Tibial nerve (tissue), 4 donors: ENCODE data around the gene TK2. TPM values are rescaled to one million over a fixed set of nuclear protein-coding genes. Genes with fewer than 3 reads are reported as not detected.
"Not testable (repeated sequence)": the region's sequence is repeated elsewhere in the genome, so short reads cannot be mapped to it uniquely, and the experiment has no call there.

ENCODE experiments used
- DNase-seq, 2 donors: peaks; one replicate each; pipeline ENCODE4 v3.0.0-alpha.2; 2019; ENCODE audit warnings: low spot score in 2 of 2
- H3K27ac ChIP-seq, 4 donors: fragments of 200-600 bp; sonication (generic) in 3 of 4; one replicate each; pipeline ENCODE4 v1.5.1; 2017 to 2019; ENCODE audit warnings: mild to moderate bottlenecking in 1 of 4
- H3K27me3 ChIP-seq, 2 donors: fragments of 200-600 bp; sonication (generic) in 1 of 2; one replicate each; pipeline versions ENCODE4 v1.5.1 to v1.6.0; 2017 to 2019
- H3K36me3 ChIP-seq, 3 donors: fragments of 200-600 bp; sonication (generic); one replicate each; pipeline ENCODE4 v1.5.1; 2018 to 2019
- H3K4me1 ChIP-seq, 4 donors: fragments of 200-600 bp; sonication (generic) in 3 of 4; one replicate each; pipeline ENCODE4 v1.5.1; 2017 to 2019
- H3K4me3 ChIP-seq, 4 donors: fragments of 200-600 bp; sonication (generic) in 3 of 4; one replicate each; pipeline ENCODE4 v1.5.1; 2017 to 2019; ENCODE audit warnings: mild to moderate bottlenecking in 1 of 4, moderate library complexity in 1 of 4
- H3K9me3 ChIP-seq, 4 donors: fragments of 200-600 bp; sonication (generic) in 3 of 4; one replicate each; pipeline ENCODE4 v1.5.1; 2017 to 2019
- EP300 ChIP-seq, 2 donors: sonication (generic); formaldehyde crosslinking; IDR thresholded peaks; one replicate each; pipeline ENCODE4 v1.6.1; 2017; ENCODE audit warnings: antibody characterized with exemption in 2 of 2, mild to moderate bottlenecking in 1 of 2
- POLR2A ChIP-seq, 2 donors: fragments of 450-650 bp; IDR thresholded peaks; one replicate each; pipeline ENCODE4 v1.6.1; 2017; ENCODE audit warnings: antibody characterized with exemption in 2 of 2, mild to moderate bottlenecking in 2 of 2, moderate library complexity in 2 of 2
- WGBS, 2 donors: methylation state at CpG; one replicate each; pipeline ENCODE4 v1.1.5; 2018; 5-methylcytosine and 5-hydroxymethylcytosine counted together
- total RNA-seq, 4 donors: library from RNA; depleted of rRNA; stranded (reverse); fragments of >200 nt; gene quantifications; one replicate each; pipeline ENCODE4 v1.1.0, GENCODE V29; 2016
- TF ChIP-seq, protein P1 (sequence below), 5 experiments: fragments of 200-600 bp in 3 of 5; fragments of 450-650 bp in 2 of 5; sonication (generic) in 3 of 5; IDR thresholded peaks; one replicate each; pipeline ENCODE4 v1.5.1; 2016 to 2019; ENCODE audit warnings: antibody characterized with exemption in 5 of 5, mild to moderate bottlenecking in 3 of 5, moderate library complexity in 2 of 5

Gene TK2
- total RNA-seq, 4 donors from 2014 or later: 42.3 to 81.8 (median 64.7) TPM

DNA sequence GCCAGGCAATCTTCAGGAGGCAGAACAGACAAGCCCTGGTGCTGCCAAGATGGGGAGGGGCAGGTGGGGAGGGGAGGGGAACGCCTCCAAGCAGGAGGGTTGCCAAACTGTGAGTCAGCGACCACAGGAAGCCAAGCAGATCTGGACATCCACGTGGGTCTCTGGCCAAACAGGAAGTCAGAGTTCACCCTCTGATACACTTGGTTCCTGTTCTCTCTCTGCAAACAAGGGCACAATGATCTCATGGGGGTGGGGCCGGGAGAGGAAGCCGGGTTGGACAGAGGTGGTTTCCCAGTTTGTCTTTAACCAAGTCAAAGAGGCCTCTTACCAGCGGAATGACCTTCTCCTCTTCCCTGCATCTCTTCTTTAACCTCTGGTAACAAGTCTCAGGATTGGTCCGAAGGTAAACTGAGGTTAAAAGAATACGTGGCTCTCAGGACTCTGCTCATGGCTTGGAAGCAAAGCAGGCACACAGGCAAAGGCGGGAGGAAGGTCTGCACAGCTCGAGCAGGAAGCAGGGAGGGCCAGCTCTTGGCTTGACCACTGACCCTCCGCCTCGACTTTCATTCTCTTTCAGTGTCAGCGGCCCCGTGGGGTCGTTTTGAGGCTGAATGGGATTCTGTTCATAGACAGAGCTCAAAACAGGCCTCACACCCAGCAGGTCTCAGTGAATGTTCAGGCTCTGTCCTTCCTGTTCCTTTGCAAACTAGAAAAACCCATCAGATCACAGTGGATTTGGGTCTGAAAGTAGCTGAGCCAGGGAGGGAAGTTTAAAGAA, 32.9 kb downstream of the TK2 start:
- Histone ChIP-seq H3K4me1 (peaks cover 15 to 87% (median 67%) of the 10 kb centered on the region in 4 donors), H3K27me3 (no peaks in the 10 kb centered on the region), H3K4me3 (peak overlapping the region; percentile 5 to 41 (median 24)), H3K27ac (peak overlapping the region; percentile 87 to 99 (median 98)), H3K36me3 (peaks cover 0 to 9% (median 0%) of the 10 kb centered on the region in 3 donors), H3K9me3 (no peaks in the 10 kb centered on the region)
- peak; percentile 95 to 98 for TF ChIP-seq EP300 (IDR thresholded peaks at IDR 0.05)
- TF ChIP-seq, protein P1, sequence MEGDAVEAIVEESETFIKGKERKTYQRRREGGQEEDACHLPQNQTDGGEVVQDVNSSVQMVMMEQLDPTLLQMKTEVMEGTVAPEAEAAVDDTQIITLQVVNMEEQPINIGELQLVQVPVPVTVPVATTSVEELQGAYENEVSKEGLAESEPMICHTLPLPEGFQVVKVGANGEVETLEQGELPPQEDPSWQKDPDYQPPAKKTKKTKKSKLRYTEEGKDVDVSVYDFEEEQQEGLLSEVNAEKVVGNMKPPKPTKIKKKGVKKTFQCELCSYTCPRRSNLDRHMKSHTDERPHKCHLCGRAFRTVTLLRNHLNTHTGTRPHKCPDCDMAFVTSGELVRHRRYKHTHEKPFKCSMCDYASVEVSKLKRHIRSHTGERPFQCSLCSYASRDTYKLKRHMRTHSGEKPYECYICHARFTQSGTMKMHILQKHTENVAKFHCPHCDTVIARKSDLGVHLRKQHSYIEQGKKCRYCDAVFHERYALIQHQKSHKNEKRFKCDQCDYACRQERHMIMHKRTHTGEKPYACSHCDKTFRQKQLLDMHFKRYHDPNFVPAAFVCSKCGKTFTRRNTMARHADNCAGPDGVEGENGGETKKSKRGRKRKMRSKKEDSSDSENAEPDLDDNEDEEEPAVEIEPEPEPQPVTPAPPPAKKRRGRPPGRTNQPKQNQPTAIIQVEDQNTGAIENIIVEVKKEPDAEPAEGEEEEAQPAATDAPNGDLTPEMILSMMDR (IDR thresholded peaks at IDR 0.05): no peak
- peak in 1 of 2 donors; percentile 66 for TF ChIP-seq POLR2A (IDR thresholded peaks at IDR 0.05)
- 1 to 4% methylated on average over 15 of the region's 15 CpGs for WGBS, 2 donors
- peak; percentile 94 to 99 for DNase-seq

DNA sequence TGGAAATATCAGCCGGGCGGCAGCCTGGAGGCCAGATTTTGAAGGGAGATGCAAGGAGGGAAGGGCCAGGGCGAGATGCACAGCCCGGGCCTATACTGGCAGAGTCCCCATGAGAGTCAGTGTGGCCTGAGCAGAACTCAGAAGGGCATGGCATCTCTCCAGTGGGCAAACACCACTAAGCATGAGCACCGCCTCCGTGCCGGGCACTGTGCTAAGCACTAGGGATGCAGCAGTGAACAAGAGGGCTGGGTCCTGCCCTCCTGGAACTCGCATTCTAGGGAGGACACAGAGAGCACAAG, 33.5 kb downstream of the TK2 start:
- Histone ChIP-seq H3K4me3 (no peak overlapping the region), H3K4me1 (peaks cover 15 to 87% (median 67%) of the 10 kb centered on the region in 4 donors), H3K36me3 (peaks cover 0 to 9% (median 0%) of the 10 kb centered on the region in 3 donors), H3K27me3 (no peaks in the 10 kb centered on the region), H3K27ac (peak overlapping the region; percentile 87 to 99 (median 98)), H3K9me3 (no peaks in the 10 kb centered on the region)
- TF ChIP-seq, protein P1 (IDR thresholded peaks at IDR 0.05): no peak
- TF ChIP-seq POLR2A (IDR thresholded peaks at IDR 0.05) (no peak), EP300 (IDR thresholded peaks at IDR 0.05) (no peak)
- no peak for DNase-seq
- 2 to 3% methylated on average over 8 of the region's 8 CpGs for WGBS, 2 donors

DNA sequence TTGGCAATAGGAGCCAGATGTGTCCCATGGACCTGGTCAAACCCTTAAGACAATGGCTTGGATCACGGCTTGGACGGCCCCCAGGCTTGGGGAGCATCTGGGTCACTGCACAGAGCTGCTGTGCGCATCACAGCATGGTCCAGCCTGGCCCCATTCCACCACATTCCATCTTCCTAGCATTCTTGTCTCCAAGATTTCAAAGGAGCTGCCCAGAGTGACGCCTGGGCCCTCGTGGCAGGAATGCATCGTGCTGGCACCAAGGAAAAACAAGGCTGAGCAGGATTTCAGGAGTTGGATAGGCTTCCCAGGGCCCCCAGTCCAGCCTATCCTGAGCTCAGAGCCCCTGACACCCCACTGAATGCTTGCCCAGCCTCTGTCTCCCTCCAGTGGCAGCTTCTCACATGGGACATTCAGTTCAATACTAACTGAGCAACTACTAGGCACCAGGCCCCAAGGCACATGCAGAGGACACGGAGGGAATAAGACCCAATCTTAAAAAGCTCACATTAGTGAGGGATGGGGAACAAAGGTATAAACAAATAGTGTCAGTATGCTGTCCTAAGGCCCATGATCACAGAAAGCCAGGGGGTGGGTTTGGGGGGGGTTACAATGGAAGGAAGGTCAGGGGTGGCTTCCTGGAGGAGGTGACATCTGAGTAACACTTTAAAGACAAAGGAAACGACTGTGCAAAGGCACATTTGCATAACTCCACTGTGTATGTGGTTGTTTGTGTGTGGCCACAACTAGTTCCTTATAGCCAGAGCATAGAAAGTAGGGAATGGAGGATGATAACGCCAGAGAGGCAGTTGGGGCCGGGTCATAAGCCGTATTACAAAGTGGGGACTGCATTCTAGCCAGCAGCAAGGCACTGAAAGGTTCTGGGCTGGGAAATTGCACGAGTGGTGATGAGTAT, 34.1 kb downstream of the TK2 start:
- no peaks in the 10 kb centered on the region for H3K27me3 ChIP-seq
- H3K27ac ChIP-seq: peak overlapping the region; percentile 87 to 99 (median 98)
- H3K36me3 ChIP-seq: peaks cover 0 to 9% (median 0%) of the 10 kb centered on the region in 3 donors
- no peak overlapping the region for H3K4me3 ChIP-seq
- no peaks in the 10 kb centered on the region for H3K9me3 ChIP-seq
- DNase-seq: no peak
- peaks cover 15 to 87% (median 67%) of the 10 kb centered on the region in 4 donors for H3K4me1 ChIP-seq
- 33 to 35% methylated on average over 12 of the region's 12 CpGs for WGBS, 2 donors
- TF ChIP-seq, protein P1 (IDR thresholded peaks at IDR 0.05): peak in 4 of 5 experiments; percentile 20 to 57 (median 48)
- no peak for TF ChIP-seq EP300 (IDR thresholded peaks at IDR 0.05)

DNA sequence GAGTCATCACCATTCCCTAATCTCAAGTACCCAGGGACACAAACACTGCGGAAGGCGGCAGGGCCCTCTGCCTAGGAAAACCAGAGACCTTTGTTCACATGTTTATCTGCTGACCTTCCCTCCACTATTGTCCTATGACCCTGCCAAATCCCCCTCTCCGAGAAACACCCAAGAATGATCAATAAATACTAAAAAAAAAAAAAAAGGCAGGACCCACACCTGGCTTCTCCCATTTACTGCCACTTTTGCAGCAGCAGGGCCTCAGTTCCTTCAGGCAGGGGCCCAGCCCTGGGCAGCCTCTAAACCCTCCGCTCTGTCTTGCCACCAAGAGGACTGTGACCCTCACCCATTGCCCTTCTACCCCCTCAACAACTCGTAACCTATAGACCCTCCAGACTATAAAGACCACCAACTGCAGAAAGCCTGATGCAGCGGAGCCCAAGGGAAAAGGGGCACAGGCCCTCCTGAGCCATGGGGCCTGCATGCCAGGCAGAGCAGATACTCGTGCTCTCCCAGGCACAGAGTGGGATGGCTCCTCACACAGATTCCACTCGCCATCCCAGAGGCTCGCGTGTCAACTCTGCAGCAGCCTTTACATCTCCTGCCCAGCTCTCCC, 34.8 kb downstream of the TK2 start:
- Histone ChIP-seq H3K4me1 (peaks cover 15 to 87% (median 73%) of the 10 kb centered on the region in 4 donors), H3K27ac (peak overlapping the region in 3 of 4 donors; percentile 87 to 99 (median 98))
- H3K4me3 ChIP-seq, H3K36me3 ChIP-seq, H3K9me3 ChIP-seq, DNase-seq, H3K27me3 ChIP-seq: not testable (repeated sequence)
- 91% methylated on average over 10 of the region's 10 CpGs for WGBS, 2 donors

DNA sequence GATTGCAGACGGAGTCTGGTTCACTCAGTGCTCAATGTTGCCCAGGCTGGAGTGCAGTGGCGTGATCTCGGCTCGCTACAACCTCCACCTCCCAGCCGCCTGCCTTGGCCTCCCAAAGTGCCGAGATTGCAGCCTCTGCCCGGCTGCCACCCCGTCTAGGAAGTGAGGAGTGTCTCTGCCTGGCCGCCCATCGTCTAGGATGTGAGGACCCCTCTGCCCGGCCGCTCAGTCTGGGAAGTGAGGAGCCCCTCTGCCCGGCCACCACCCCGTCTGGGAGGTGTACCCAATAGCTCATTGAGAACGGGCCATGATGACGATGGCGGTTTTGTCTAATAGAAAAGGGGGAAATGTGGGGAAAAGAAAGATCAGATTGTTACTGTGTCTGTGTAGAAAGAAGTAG, 35.5 kb downstream of the TK2 start:
- H3K9me3 ChIP-seq, H3K4me3 ChIP-seq, H3K27ac ChIP-seq, H3K27me3 ChIP-seq, DNase-seq: not testable (repeated sequence)
- WGBS, 2 donors: 92 to 97% methylated on average over 7 to 11 of the region's 17 CpGs
- Histone ChIP-seq H3K36me3 (peaks cover 0 to 13% (median 0%) of the 10 kb centered on the region in 3 donors), H3K4me1 (peaks cover 15 to 87% (median 66%) of the 10 kb centered on the region in 4 donors)
